HG02943 (cell line): ENCODE measurements around the gene ARHGEF3.

ENCODE experiments used
- ATAC-seq: cut with Tn5 transposase; IDR thresholded peaks from one replicate; pipeline ENCODE4 v1.9.1; 2021; ENCODE audit warnings: mild to moderate bottlenecking, low read depth, moderate library complexity; ENCODE audit not compliant: unreplicated experiment

Gene ARHGEF3

GRCh38 chr3:56801662-56802377, at the start of gene ARHGEF3:
ARHGEF3 (minus strand) TSS chr3:56801949; CDS start chr3:56801798, 151 bp downstream.
- ATAC-seq = peak; percentile 79

- no peak for ATAC-seq
Measured at GRCh38 chr3:56849698-56850097, 47.9 kb upstream of the ARHGEF3 start.

GRCh38 chr3:56845505-56845904, 43.8 kb upstream of the ARHGEF3 start:
- ATAC-seq = no peak

GRCh38 chr3:56844536-56844935, 42.8 kb upstream of the ARHGEF3 start:
- no peak for ATAC-seq

GRCh38 chr3:56839784-56840715, 38.3 kb upstream of the ARHGEF3 start:
- no peak for ATAC-seq

GRCh38 chr3:56838448-56838847, 36.7 kb upstream of the ARHGEF3 start:
- ATAC-seq = no peak

- peak; percentile 79 for ATAC-seq
Measured at GRCh38 chr3:56837196-56837955, 35.6 kb upstream of the ARHGEF3 start.

GRCh38 chr3:56836276-56837163, 34.8 kb upstream of the ARHGEF3 start:
- ATAC-seq = no peak

- no peak for ATAC-seq
Measured at GRCh38 chr3:56835650-56836227, 34.0 kb upstream of the ARHGEF3 start.

GRCh38 chr3:56833536-56833935, 31.8 kb upstream of the ARHGEF3 start:
- no peak for ATAC-seq

- no peak for ATAC-seq
Measured at GRCh38 chr3:56833022-56833421, 31.3 kb upstream of the ARHGEF3 start.

- ATAC-seq = no peak
Measured at GRCh38 chr3:56831572-56831971, 29.8 kb upstream of the ARHGEF3 start.

GRCh38 chr3:56830884-56831283, 29.1 kb upstream of the ARHGEF3 start:
- ATAC-seq = no peak

- ATAC-seq = no peak
Measured at GRCh38 chr3:56829533-56829932, 27.8 kb upstream of the ARHGEF3 start.

GRCh38 chr3:56826831-56827722, 25.3 kb upstream of the ARHGEF3 start:
- ATAC-seq = no peak

GRCh38 chr3:56825567-56826438, 24.1 kb upstream of the ARHGEF3 start:
- ATAC-seq = no peak

- ATAC-seq = no peak
Measured at GRCh38 chr3:56823984-56824703, 22.4 kb upstream of the ARHGEF3 start.
